GM19463 (cell line): ENCODE results near the gene WDR70.
"Not testable (repeated sequence)": the region's sequence is repeated elsewhere in the genome, so short reads cannot be mapped to it uniquely, and the experiment has no call there.

Experiments
- ATAC-seq: cut with Tn5 transposase; IDR thresholded peaks from one replicate; pipeline ENCODE4 v1.9.1; 2021; ENCODE audit warnings: mild to moderate bottlenecking, moderate library complexity; ENCODE audit not compliant: unreplicated experiment

WDR70 gene

GRCh38 chr5:37453252-37453651 lies 74.1 kb downstream of the WDR70 start:
- ATAC-seq, result not testable (repeated sequence)

GRCh38 chr5:37454402-37455055 lies 75.4 kb downstream of the WDR70 start:
- ATAC-seq, result not testable (repeated sequence)

- not testable (repeated sequence) for ATAC-seq
These were observed 84.3 kb downstream of the WDR70 start for GRCh38 chr5:37463191-37464051.

GRCh38 chr5:37464581-37464980 lies 85.5 kb downstream of the WDR70 start:
- not testable (repeated sequence) for ATAC-seq

- ATAC-seq, result not testable (repeated sequence)
These were observed 90.3 kb downstream of the WDR70 start for GRCh38 chr5:37469383-37469782.

GRCh38 chr5:37471666-37472197 lies 92.6 kb downstream of the WDR70 start:
- no peak for ATAC-seq

- ATAC-seq, result no peak
These were observed 98.3 kb downstream of the WDR70 start for GRCh38 chr5:37477426-37477825.

- no peak for ATAC-seq
These were observed 99.2 kb downstream of the WDR70 start for GRCh38 chr5:37478121-37478894.

- not testable (repeated sequence) for ATAC-seq
These were observed 102.3 kb downstream of the WDR70 start for GRCh38 chr5:37481395-37481794.

GRCh38 chr5:37490120-37490810 lies 111.1 kb downstream of the WDR70 start:
- ATAC-seq, result no peak

- ATAC-seq, result no peak
These were observed 111.8 kb downstream of the WDR70 start for GRCh38 chr5:37490931-37491330.

- no peak for ATAC-seq
These were observed 113.8 kb downstream of the WDR70 start for GRCh38 chr5:37492778-37493555.

GRCh38 chr5:37494756-37495155 lies 115.6 kb downstream of the WDR70 start:
- ATAC-seq, result no peak

- ATAC-seq, result no peak
These were observed 116.1 kb downstream of the WDR70 start for GRCh38 chr5:37495210-37495609.

GRCh38 chr5:37495668-37496347 lies 116.7 kb downstream of the WDR70 start:
- no peak for ATAC-seq

GRCh38 chr5:37496902-37497445 lies 117.9 kb downstream of the WDR70 start:
- ATAC-seq, result no peak

GRCh38 chr5:37501152-37501551 lies 122.0 kb downstream of the WDR70 start:
- ATAC-seq, result no peak

- no peak for ATAC-seq
These were observed 127.1 kb downstream of the WDR70 start for GRCh38 chr5:37506241-37506640.

- no peak for ATAC-seq
These were observed 127.6 kb downstream of the WDR70 start for GRCh38 chr5:37506722-37507121.
